H9 (cell line): ENCODE measurements around the gene NOSIP. TPM values are rescaled to one million over a fixed set of nuclear protein-coding genes. Genes with fewer than 3 reads are reported as not detected.

Experiments
- DNase-seq: peaks from one replicate; pipeline ENCODE4 v3.0.0-alpha.2; 2017
- H2AFZ ChIP-seq: one replicate; pipeline ENCODE4 v1.6.1; 2013; ENCODE audit warnings: mild to moderate bottlenecking, low read length, control low read depth, moderate library complexity
- H2AK5ac ChIP-seq: 2 replicates; pipeline ENCODE4 v1.6.1; 2013; ENCODE audit warnings: low read length, control low read depth, mixed read lengths; ENCODE audit not compliant: insufficient read length
- H2BK120ac ChIP-seq: one replicate; pipeline ENCODE4 v1.6.1; 2013; ENCODE audit warnings: low read depth, mild to moderate bottlenecking, low read length, control low read depth, inconsistent platforms; ENCODE audit not compliant: poor library complexity, severe bottlenecking
- H2BK12ac ChIP-seq: 2 replicates; pipeline ENCODE4 v1.6.1; 2013; ENCODE audit warnings: low read length, control low read depth, mixed read lengths, low read depth; ENCODE audit not compliant: insufficient read length
- H2BK15ac ChIP-seq: 2 replicates; pipeline ENCODE4 v1.6.1; 2013; ENCODE audit warnings: low read depth, low read length, control low read depth
- H2BK20ac ChIP-seq: one replicate; pipeline ENCODE4 v1.6.1; 2013; ENCODE audit warnings: low read depth, mild to moderate bottlenecking, low read length, control low read depth, inconsistent platforms; ENCODE audit not compliant: poor library complexity, severe bottlenecking
- H2BK5ac ChIP-seq: 2 replicates; pipeline ENCODE4 v1.6.1; 2013; ENCODE audit warnings: low read length, control low read depth, mixed read lengths; ENCODE audit not compliant: insufficient read length
- H3K14ac ChIP-seq: 2 replicates; pipeline ENCODE4 v1.6.1; 2013; ENCODE audit warnings: low read length, control low read depth; ENCODE audit not compliant: insufficient read depth
- H3K18ac ChIP-seq: 2 replicates; pipeline ENCODE4 v1.6.1; 2013; ENCODE audit warnings: low read depth, mild to moderate bottlenecking, mixed read lengths, low read length, control low read depth; ENCODE audit not compliant: insufficient read length
- H3K23ac ChIP-seq: 2 replicates; pipeline ENCODE4 v1.6.1; 2013; ENCODE audit warnings: low read length, control low read depth, mixed read lengths, low read depth; ENCODE audit not compliant: insufficient read length
- H3K23me2 ChIP-seq: 2 replicates; pipeline ENCODE4 v1.6.1; 2013; ENCODE audit warnings: low read depth, mild to moderate bottlenecking, mixed read lengths, low read length, control low read depth; ENCODE audit not compliant: insufficient read length, poor library complexity, severe bottlenecking
- H3K27ac ChIP-seq: 2 replicates; pipeline ENCODE4 v1.5.1; 2013; ENCODE audit warnings: low read length, control low read depth, mixed read lengths, low read depth; ENCODE audit not compliant: insufficient read length
- H3K27me3 ChIP-seq: 2 replicates; pipeline ENCODE4 v1.6.1; 2013; ENCODE audit warnings: low read length, control low read depth, inconsistent platforms; ENCODE audit not compliant: insufficient read depth
- H3K4ac ChIP-seq: 2 replicates; pipeline ENCODE4 v1.6.1; 2013; ENCODE audit warnings: low read depth, mild to moderate bottlenecking, control low read depth, inconsistent platforms, low read length, moderate library complexity
- H3K4me1 ChIP-seq: 2 replicates; pipeline ENCODE4 v1.6.1; 2013; ENCODE audit warnings: low read length, control low read depth, inconsistent platforms; ENCODE audit not compliant: insufficient read depth
- H3K4me2 ChIP-seq: 2 replicates; pipeline ENCODE4 v1.6.1; 2013; ENCODE audit warnings: low read length, control low read depth, mixed read lengths; ENCODE audit not compliant: insufficient read length, insufficient read depth
- H3K56ac ChIP-seq: 2 replicates; pipeline ENCODE4 v1.6.1; 2013; ENCODE audit warnings: low read depth, mild to moderate bottlenecking, mixed read lengths, low read length, control low read depth; ENCODE audit not compliant: insufficient read length
- H3K79me1 ChIP-seq: 2 replicates; pipeline ENCODE4 v1.6.1; 2013; ENCODE audit warnings: low read depth, mild to moderate bottlenecking, moderate library complexity, low read length, control low read depth, inconsistent platforms; ENCODE audit not compliant: insufficient read depth, poor library complexity, severe bottlenecking
- H3K79me2 ChIP-seq: 2 replicates; pipeline ENCODE4 v1.6.1; 2013; ENCODE audit warnings: low read length, control low read depth, inconsistent platforms; ENCODE audit not compliant: insufficient read depth
- H3K9ac ChIP-seq: 2 replicates; pipeline ENCODE4 v1.6.1; 2013; ENCODE audit warnings: low read length, control low read depth, mixed read lengths; ENCODE audit not compliant: insufficient read length; ENCODE audit errors: extremely low read depth
- H3K9me3 ChIP-seq: one replicate; pipeline ENCODE4 v1.6.1; 2013; ENCODE audit warnings: low read depth, low read length, inconsistent platforms; ENCODE audit not compliant: control insufficient read depth
- H3T11ph ChIP-seq: one replicate; pipeline ENCODE4 v1.6.1; 2013; ENCODE audit warnings: mild to moderate bottlenecking, low read length, control low read depth, inconsistent platforms
- H4K20me1 ChIP-seq: one replicate; pipeline ENCODE4 v1.6.1; 2013; ENCODE audit not compliant: control insufficient read depth, insufficient read length, insufficient read depth
- H4K5ac ChIP-seq: 2 replicates; pipeline ENCODE4 v1.6.1; 2013; ENCODE audit warnings: low read depth, mild to moderate bottlenecking, mixed read lengths, low read length, control low read depth; ENCODE audit not compliant: insufficient read length
- H4K8ac ChIP-seq: replicated peaks from 2 replicates; pipeline ENCODE4 v1.6.1; 2013; ENCODE audit warnings: low read length, control low read depth, mixed read lengths, low read depth; ENCODE audit not compliant: insufficient read length
- H4K91ac ChIP-seq: 2 replicates; pipeline ENCODE4 v1.6.1; 2013; ENCODE audit warnings: low read depth, mild to moderate bottlenecking, moderate library complexity, mixed read lengths, low read length, control low read depth; ENCODE audit not compliant: insufficient read length
- H3K27ac Mint-ChIP-seq, 3 experiments: 2 replicates in 2 of 3; 3 replicates in 1 of 3; pipeline ENCODE4 v1.8.0; 2020 to 2021; ENCODE audit warnings: mixed read lengths in 3 of 3, mild to moderate bottlenecking in 1 of 3, moderate library complexity in 1 of 3
- H3K27me3 Mint-ChIP-seq: 2 replicates; pipeline ENCODE4 v1.8.0; 2021; ENCODE audit warnings: low read depth, mild to moderate bottlenecking, moderate library complexity, mixed read lengths
- H3K36me3 Mint-ChIP-seq, 3 experiments: 2 replicates in 2 of 3; 3 replicates in 1 of 3; pipeline ENCODE4 v1.8.0; 2020 to 2021; ENCODE audit warnings: low read depth in 3 of 3, mixed read lengths in 3 of 3; ENCODE audit not compliant: insufficient read depth in 1 of 3
- H3K4me1 Mint-ChIP-seq, 2 experiments: 2 replicates each; pipeline ENCODE4 v1.8.0; 2020; ENCODE audit warnings: mixed read lengths in 2 of 2
- H3K4me3 Mint-ChIP-seq, 2 experiments: 2 replicates in 1 of 2; 3 replicates in 1 of 2; pipeline ENCODE4 v1.8.0; 2020 to 2021; ENCODE audit warnings: mild to moderate bottlenecking in 2 of 2, mixed read lengths in 2 of 2, moderate library complexity in 1 of 2
- H3K9me3 Mint-ChIP-seq, 2 experiments: 2 replicates in 1 of 2; 3 replicates in 1 of 2; pipeline ENCODE4 v1.8.0; 2020; ENCODE audit warnings: mild to moderate bottlenecking in 2 of 2, mixed read lengths in 2 of 2, moderate library complexity in 1 of 2
- CTCF ChIP-seq: fragments of 200-600 bp; sonication (generic); conservative IDR thresholded peaks from 3 replicates; pipeline ENCODE4 v1.8.0; 2021; ENCODE audit warnings: antibody characterized with exemption, mild to moderate bottlenecking
- WGBS: extraction: QIAGEN DNeasy Blood & Tissue Kit; methylation state at CpG from one replicate; pipeline ENCODE4 v1.1.7; 2013; ENCODE audit warnings: missing lambda C conversion rate, low lambda C conversion rate, mixed read lengths; ENCODE audit not compliant: insufficient read length; ENCODE audit errors: extremely low coverage; 5-methylcytosine and 5-hydroxymethylcytosine counted together
- total RNA-seq: library from RNA; stranded (reverse); gene quantifications from 2 replicates; pipeline ENCODE4 v1.2.1, GENCODE V29; 2021

The NOSIP gene
- total RNA-seq, 1 experiment from 2014 or later: 78.4 TPM

DNA sequence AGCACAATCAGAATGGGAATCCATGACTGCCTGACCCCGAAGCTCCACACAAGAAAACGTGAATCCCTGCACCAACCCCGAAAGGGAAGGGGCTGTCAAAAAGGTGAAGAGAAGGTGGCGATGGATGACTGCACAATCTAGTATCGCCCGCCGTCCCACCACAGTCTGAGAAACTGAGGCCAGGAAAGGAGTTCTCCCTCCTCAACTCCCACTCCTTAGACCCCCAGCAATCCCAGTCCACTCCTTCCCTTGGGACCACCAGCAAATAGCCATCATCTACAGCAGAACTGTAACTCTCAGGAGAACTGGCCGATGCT is 451 bp downstream of the NOSIP start:
- Histone ChIP-seq H2BK12ac (no peak overlapping the region), H4K5ac (no peak overlapping the region), H3K27ac (no peak overlapping the region), H2AK5ac (no peak overlapping the region), H3K79me2 (peaks cover 7% of the 10 kb centered on the region; the same call in 1 of the 2 replicates), H2BK120ac (no peak overlapping the region), H2AFZ (no peak overlapping the region), H2BK20ac (no peak overlapping the region), H3K4me2 (peak overlapping the region; percentile 99), H3K4me1 (no peaks in the 10 kb centered on the region), H3K27me3 (no peaks in the 10 kb centered on the region), H3K23ac (peak overlapping the region; percentile 77), H3K9me3 (no peaks in the 10 kb centered on the region), H3K56ac (no peak overlapping the region), H3K18ac (peak overlapping the region; percentile 58), H2BK5ac (no peak overlapping the region), H4K91ac (no peak overlapping the region), H4K20me1 (no peaks in the 10 kb centered on the region), H3T11ph (no peak overlapping the region), H3K4ac (no peak overlapping the region), H2BK15ac (no peak overlapping the region), H3K79me1 (no peaks in the 10 kb centered on the region), H3K9ac (peak overlapping the region; percentile 97), H3K23me2 (peaks cover 10% of the 10 kb centered on the region), H4K8ac (no peak overlapping the region), H3K14ac (peak overlapping the region; percentile 62)
- TF ChIP-seq CTCF: no peak
- DNase-seq: no peak
- Mint-ChIP-seq H3K9me3 (no peaks in the 10 kb centered on the region; a peak in 1 of 5 replicates), H3K36me3 (peaks cover 1 to 5% (median 4%) of the 10 kb centered on the region in 3 experiments; a peak in 4 of 7 replicates), H3K4me3 (peak overlapping the region; percentile 92 to 95), H3K27ac (peak overlapping the region; percentile 95 to 96 (median 96)), H3K4me1 (peaks cover 16 to 28% of the 10 kb centered on the region in 2 experiments), H3K27me3 (no peaks in the 10 kb centered on the region)
- no CpG with 5 or more reads among the region's 8 CpGs for WGBS
